MM.1S (cell line): ENCODE results near the gene PCMT1.

Experiments
- DNase-seq: peaks from one replicate; pipeline ENCODE4 v3.0.0-alpha.2; 2015
- H2AFZ ChIP-seq: fragments of 300-600 bp; sonication (generic); 2 replicates; pipeline ENCODE4 v1.6.0; 2016; ENCODE audit warnings: antibody characterized with exemption, low read length
- H3F3A ChIP-seq: fragments of 300-600 bp; sonication (generic); 2 replicates; pipeline ENCODE4 v1.6.1; 2016; ENCODE audit warnings: mild to moderate bottlenecking, antibody characterized with exemption, low read length, moderate library complexity, mixed read lengths; ENCODE audit not compliant: insufficient read depth
- H3K27ac ChIP-seq: fragments of 300-600 bp; sonication (generic); 2 replicates; pipeline ENCODE4 v1.5.1; 2016; ENCODE audit warnings: mild to moderate bottlenecking, low read length
- H3K27me3 ChIP-seq: fragments of 300-600 bp; sonication (generic); replicated peaks from 2 replicates; pipeline ENCODE4 v1.6.0; 2016; ENCODE audit warnings: low read length; ENCODE audit not compliant: insufficient read depth
- H3K36me3 ChIP-seq: fragments of 300-600 bp; sonication (generic); replicated peaks from 2 replicates; pipeline ENCODE4 v1.6.1; 2016; ENCODE audit warnings: mild to moderate bottlenecking, low read length, mixed read lengths; ENCODE audit not compliant: insufficient read depth
- H3K4me1 ChIP-seq: fragments of 300-600 bp; sonication (generic); 2 replicates; pipeline ENCODE4 v1.6.1; 2016; ENCODE audit warnings: low read length, mixed read lengths
- H3K4me2 ChIP-seq: fragments of 300-600 bp; sonication (generic); 2 replicates; pipeline ENCODE4 v1.6.0; 2016; ENCODE audit warnings: low read depth, low read length
- H3K4me3 ChIP-seq: fragments of 300-600 bp; sonication (generic); 2 replicates; pipeline ENCODE4 v1.5.1; 2016; ENCODE audit warnings: low read length, mixed read lengths
- H3K79me2 ChIP-seq: fragments of 300-600 bp; sonication (generic); 2 replicates; pipeline ENCODE4 v1.6.1; 2016; ENCODE audit warnings: mixed run types, low read length, mixed read lengths
- H3K9ac ChIP-seq: fragments of 300-600 bp; sonication (generic); 2 replicates; pipeline ENCODE4 v1.6.1; 2016; ENCODE audit warnings: low read length, mixed read lengths
- H3K9me2 ChIP-seq: fragments of 300-600 bp; sonication (generic); replicated peaks from 2 replicates; pipeline ENCODE4 v1.6.1; 2016; ENCODE audit warnings: mild to moderate bottlenecking, low read length, mixed read lengths; ENCODE audit not compliant: insufficient read depth
- H3K9me3 ChIP-seq: fragments of 300-600 bp; sonication (generic); replicated peaks from 2 replicates; pipeline ENCODE4 v1.6.1; 2016; ENCODE audit warnings: mild to moderate bottlenecking, low read length, mixed read lengths; ENCODE audit not compliant: insufficient read depth
- H4K20me1 ChIP-seq: fragments of 300-600 bp; sonication (generic); 2 replicates; pipeline ENCODE4 v1.6.1; 2016; ENCODE audit warnings: mild to moderate bottlenecking, low read length, moderate library complexity, mixed read lengths; ENCODE audit not compliant: insufficient read depth
- EZH2 ChIP-seq: fragments of 300-600 bp; sonication (generic); optimal IDR thresholded peaks from 2 replicates; pipeline ENCODE3; 2017; ENCODE audit warnings: low read depth, mild to moderate bottlenecking, antibody characterized with exemption, low read length, mixed read lengths
- EZH2phosphoT487 ChIP-seq: fragments of 300-600 bp; sonication (generic); IDR thresholded peaks from 2 replicates; pipeline ENCODE4 v1.6.1; 2018; ENCODE audit warnings: antibody characterized with exemption, low read length
- TF ChIP-seq, protein P1 (sequence below): fragments of 300-600 bp; sonication (generic); IDR thresholded peaks from 2 replicates; pipeline ENCODE4 v1.5.1; 2016; ENCODE audit warnings: antibody characterized with exemption, low read length, mixed read lengths

Gene PCMT1

DNA sequence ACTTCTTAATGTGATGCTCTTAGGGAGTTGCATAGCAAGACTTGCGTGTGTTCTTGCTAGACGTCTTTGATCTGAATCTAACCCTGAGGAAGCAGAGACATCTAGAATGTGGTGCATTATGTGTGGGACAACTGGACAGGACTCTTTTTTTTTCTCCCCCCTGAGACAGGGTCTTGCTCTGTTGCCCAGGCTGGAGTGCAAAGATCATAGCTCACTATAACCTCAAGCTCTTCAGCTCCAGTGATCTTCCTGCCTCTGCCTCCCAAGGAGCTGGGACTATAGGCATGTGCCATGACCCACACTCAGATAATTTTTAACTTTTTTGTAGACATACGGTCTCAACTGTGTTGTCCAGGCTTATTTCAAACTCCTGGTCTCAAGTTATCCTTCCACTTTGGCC is 34.0 kb downstream of the PCMT1 start:
- TF ChIP-seq EZH2phosphoT487 = no peak
- TF ChIP-seq EZH2 = no peak
- TF ChIP-seq, protein P1, sequence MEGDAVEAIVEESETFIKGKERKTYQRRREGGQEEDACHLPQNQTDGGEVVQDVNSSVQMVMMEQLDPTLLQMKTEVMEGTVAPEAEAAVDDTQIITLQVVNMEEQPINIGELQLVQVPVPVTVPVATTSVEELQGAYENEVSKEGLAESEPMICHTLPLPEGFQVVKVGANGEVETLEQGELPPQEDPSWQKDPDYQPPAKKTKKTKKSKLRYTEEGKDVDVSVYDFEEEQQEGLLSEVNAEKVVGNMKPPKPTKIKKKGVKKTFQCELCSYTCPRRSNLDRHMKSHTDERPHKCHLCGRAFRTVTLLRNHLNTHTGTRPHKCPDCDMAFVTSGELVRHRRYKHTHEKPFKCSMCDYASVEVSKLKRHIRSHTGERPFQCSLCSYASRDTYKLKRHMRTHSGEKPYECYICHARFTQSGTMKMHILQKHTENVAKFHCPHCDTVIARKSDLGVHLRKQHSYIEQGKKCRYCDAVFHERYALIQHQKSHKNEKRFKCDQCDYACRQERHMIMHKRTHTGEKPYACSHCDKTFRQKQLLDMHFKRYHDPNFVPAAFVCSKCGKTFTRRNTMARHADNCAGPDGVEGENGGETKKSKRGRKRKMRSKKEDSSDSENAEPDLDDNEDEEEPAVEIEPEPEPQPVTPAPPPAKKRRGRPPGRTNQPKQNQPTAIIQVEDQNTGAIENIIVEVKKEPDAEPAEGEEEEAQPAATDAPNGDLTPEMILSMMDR = no peak
- H3K36me3 ChIP-seq = no peaks in the 10 kb centered on the region
- no peak overlapping the region for H3K27ac ChIP-seq
- no peaks in the 10 kb centered on the region for H3F3A ChIP-seq
- DNase-seq = no peak
- H2AFZ ChIP-seq = no peak overlapping the region
- no peak overlapping the region for H3K9ac ChIP-seq
- no peaks in the 10 kb centered on the region for H3K27me3 ChIP-seq
- no peak overlapping the region for H3K4me2 ChIP-seq
- no peaks in the 10 kb centered on the region for H4K20me1 ChIP-seq
- no peaks in the 10 kb centered on the region for H3K4me1 ChIP-seq
- no peak overlapping the region for H3K4me3 ChIP-seq
- H3K79me2 ChIP-seq = no peaks in the 10 kb centered on the region
- no peaks in the 10 kb centered on the region for H3K9me3 ChIP-seq
- H3K9me2 ChIP-seq = no peaks in the 10 kb centered on the region

DNA sequence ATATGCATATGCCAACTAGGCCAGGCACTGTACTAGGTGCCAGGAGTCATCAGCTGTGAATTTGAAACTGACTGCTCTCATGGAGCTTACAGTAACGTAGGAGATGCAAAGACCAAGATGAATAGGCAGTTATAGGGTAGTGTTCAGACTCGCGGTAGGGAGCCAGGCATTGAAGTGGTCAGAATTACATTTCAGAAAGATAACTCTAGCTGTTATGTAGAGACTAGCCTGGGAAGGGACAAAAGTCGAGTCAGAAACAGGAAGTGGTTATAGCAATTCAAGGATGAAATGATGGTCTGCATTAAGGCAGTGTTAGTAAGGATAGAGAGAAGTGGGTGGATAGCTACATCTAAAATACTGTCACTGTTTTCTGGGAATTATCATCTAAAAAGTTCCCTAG is 56.6 kb downstream of the PCMT1 start:
- H3K79me2 ChIP-seq = no peaks in the 10 kb centered on the region
- H3K27ac ChIP-seq = no peak overlapping the region
- H3K4me2 ChIP-seq = no peak overlapping the region
- DNase-seq = no peak
- no peaks in the 10 kb centered on the region for H3K9me3 ChIP-seq
- no peaks in the 10 kb centered on the region for H3K27me3 ChIP-seq
- TF ChIP-seq EZH2phosphoT487 = no peak
- TF ChIP-seq EZH2 = no peak
- TF ChIP-seq, protein P1 = no peak
- no peaks in the 10 kb centered on the region for H3K36me3 ChIP-seq
- H3K4me1 ChIP-seq = no peaks in the 10 kb centered on the region
- H3K9me2 ChIP-seq = no peaks in the 10 kb centered on the region
- H3F3A ChIP-seq = no peaks in the 10 kb centered on the region
- H2AFZ ChIP-seq = no peak overlapping the region
- no peaks in the 10 kb centered on the region for H4K20me1 ChIP-seq
- no peak overlapping the region for H3K9ac ChIP-seq
- no peak overlapping the region for H3K4me3 ChIP-seq

DNA sequence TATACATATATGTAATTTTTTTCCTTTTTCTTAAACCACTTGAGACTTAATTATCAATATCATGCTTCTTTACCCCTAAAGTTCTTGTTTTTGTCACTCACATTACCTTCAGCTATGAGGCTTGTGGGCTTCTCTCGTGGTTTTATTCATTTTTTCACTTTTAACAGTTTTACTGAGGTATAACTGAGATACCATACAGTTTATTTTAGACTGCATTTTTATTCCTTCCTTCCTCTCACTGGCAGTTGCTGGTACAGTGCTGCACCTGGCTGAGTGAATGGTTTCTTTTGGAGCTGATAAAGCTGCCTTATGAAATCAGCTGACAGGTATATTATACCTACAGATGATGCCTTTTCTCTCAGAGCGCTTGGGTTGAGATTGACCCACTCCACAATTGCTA is 60.3 kb downstream of the PCMT1 start:
- Histone ChIP-seq H2AFZ (no peak overlapping the region), H3K79me2 (no peaks in the 10 kb centered on the region), H3K4me1 (peaks cover 3% of the 10 kb centered on the region; the same call in 1 of the 2 replicates), H3K27me3 (no peaks in the 10 kb centered on the region), H3K9me3 (no peaks in the 10 kb centered on the region), H3K4me3 (no peak overlapping the region), H3K27ac (no peak overlapping the region), H3K9me2 (no peaks in the 10 kb centered on the region), H4K20me1 (no peaks in the 10 kb centered on the region), H3K4me2 (no peak overlapping the region), H3K9ac (no peak overlapping the region), H3F3A (no peaks in the 10 kb centered on the region), H3K36me3 (no peaks in the 10 kb centered on the region)
- no peak for DNase-seq
- TF ChIP-seq, protein P1 = no peak
- TF ChIP-seq EZH2phosphoT487 = no peak
- no peak for TF ChIP-seq EZH2
